GM12873 (cell line): ENCODE measurements around the gene SRPRB.

Experiments used
- CTCF ChIP-seq: IDR thresholded peaks from 2 replicates; pipeline ENCODE4 v1.5.1; 2012; ENCODE audit warnings: low read depth, mild to moderate bottlenecking, moderate library complexity, low read length, control low read depth; ENCODE audit not compliant: insufficient read depth; ENCODE audit errors: missing control alignments

SRPRB gene

GRCh38 chr3:133831966-133832801, 26.6 kb downstream of the SRPRB start:
- TF ChIP-seq CTCF, result peak; percentile 37

DNA sequence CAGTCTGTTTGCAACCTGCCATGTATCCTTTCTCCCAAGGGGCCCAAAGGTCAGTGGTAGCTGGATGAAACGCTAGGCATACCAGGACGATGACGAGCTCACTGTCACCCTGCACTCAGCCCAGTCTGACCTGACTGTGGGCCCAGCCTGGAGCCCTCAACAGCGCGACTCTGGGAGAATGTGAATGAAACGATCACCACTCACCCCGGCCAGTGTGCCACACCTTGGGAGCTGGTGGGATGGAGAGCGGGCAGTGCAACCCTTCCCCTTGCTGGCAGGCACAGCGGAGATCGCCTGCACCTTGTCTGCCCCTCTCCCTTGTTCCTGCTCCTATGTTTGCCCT, 27.2 kb downstream of the SRPRB start:
- TF ChIP-seq CTCF, result no peak

DNA sequence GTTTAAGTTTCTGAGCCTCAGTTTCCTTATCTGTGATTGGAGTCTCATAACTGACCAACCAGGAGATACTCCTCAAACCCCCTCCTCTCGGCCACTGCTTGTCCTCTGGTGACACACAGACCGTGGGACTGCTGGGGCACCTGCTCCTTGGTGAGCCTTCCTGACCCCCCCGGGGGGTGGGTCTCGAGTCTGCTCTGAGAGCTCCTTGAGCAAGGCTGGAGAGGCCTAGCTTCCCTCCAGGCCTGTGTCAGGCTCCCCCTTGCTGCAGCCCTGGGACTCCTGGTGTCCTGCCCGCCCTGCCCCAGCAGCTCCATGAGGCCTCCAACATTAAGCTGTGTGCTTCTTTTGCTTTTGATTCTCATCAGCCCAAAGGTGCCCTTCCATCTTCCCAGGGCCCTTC, 27.7 kb downstream of the SRPRB start:
- no peak for TF ChIP-seq CTCF

DNA sequence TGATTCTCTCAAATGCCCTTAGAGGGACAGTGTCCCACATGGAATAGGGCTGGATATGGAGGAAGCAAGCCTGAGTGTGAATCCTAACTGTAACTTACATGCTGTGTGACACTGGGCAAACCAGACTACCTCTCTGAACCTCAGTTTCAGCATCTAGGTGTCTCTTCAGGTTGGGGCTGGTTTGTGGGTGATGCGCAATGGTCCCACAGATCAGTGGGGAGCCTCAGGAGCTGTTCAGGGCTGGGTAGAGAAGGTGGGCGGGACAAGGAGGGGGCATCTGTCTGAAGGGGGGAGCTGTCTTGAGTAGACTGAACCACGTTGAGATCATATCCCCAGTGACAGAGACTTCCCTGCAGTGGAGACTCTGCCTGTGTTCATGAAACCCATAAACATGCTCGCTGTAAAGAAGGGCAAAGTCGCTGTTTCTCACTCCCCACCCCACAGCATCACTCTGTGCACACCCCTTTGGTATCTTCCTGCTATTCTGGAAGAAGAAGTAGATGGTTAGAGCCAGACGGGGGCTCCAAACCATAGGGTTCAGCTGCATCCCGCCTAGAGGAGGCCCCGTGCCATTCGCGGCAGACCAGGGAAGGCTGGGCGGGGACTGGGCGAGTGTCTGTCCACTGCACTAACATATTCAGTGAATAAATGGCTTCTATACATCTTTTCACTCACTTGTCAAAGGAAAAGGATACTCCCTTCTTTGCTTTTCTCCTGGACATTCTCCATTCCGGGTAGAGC, 28.4 kb downstream of the SRPRB start:
- no peak for TF ChIP-seq CTCF

DNA sequence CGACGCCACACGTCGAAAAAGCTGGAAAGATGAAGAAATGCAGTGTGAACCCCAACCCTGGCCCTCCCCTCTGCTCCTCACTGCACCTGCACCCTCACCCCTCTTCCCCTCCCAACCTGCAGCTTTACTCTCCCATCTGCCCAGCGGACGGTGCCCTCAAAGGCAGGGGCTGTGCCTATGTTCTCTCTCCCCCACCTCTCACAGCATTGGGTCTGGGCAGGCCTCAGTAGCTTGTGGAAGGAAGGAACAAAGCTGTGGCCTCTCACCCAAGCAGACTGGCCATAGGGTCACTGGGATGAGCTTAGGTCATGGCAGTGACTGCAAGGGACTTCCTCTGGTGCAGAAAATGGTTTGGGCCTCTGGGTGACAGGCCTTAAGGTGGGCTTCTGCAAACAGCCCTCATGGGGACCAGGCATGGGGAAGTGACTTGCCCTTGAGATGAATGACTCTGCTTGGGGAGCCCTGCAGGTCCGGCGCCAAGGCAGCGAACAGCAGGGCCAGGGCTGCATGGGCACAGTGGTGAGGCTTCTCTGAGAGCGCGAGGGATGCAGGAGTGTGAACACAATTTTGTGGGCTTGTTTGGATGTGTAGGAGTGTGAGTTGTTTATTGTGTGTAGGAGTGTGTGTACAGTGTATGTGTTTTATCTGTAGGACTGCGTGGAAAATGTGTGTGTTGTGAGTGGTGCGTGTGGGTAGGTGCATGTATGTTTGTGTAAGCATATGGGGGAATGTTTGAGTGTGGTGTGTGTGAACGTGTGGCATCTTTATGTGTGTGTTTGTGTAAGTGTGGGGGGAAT, 29.2 kb downstream of the SRPRB start:
- TF ChIP-seq CTCF, result no peak

GRCh38 chr3:133835418-133835743, 29.8 kb downstream of the SRPRB start:
- TF ChIP-seq CTCF, result no peak

DNA sequence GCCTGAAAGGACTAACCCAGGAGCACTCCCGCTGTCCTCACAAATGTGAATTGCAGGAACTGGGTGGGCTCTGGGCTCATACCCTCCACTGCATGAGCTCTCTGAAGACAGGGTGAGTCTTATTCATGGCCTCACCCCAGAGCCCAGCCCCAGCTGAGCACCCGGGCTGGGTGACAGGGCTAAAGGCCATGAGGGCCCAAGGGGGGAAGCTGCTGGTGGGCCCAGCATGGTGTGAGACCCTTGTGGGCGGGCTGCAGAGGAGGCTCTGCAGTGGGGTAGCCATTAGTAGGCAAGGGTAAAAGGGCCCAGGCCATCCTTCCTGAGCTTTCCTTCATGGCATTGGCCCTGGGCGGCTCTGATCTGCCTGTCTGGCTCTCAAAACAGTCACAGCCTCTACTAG, 30.3 kb downstream of the SRPRB start:
- no peak for TF ChIP-seq CTCF
